ENCODE results near the gene TNIP2.
"Not testable (repeated sequence)": the region's sequence is repeated elsewhere in the genome, so short reads cannot be mapped to it uniquely, and the experiment has no call there.

Gene TNIP2

DNA sequence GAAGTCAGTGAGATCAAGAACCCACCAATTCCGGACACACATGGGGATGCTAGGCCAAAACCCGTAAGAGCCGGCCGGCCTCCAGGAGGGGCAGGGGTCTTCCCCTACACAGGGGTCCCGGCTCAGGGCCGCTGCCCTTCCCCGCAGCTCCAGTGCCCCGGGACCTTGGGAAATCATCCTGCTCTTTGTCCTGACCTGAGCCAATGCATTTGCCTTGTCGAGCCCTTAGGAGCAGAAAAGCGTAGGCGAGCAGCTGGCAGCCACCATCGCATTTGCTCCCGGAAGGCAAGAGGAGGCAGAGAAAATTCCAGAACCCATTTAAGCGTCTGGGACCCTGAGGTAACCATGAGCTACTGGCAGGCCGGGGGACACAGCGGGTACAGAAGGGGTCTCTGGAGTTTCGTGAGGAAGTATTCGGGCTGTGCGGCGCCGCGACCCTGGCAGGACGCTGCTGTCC is 7.4 kb upstream of the TNIP2 start:
- Histone ChIP-seq H3K4me1 (ENCODE audit: control insufficient read depth, insufficient read depth, low read length, unreplicated experiment) (no peaks in the 10 kb centered on the region), H2AFZ (ENCODE audit: low read length, unreplicated experiment) (peak overlapping the region; percentile 98), H3K27ac (ENCODE audit: low read depth, low read length) (no peak overlapping the region), H3K27me3 (ENCODE audit: insufficient read depth, low read length) (no peaks in the 10 kb centered on the region), H3K79me2 (ENCODE audit: control insufficient read depth, insufficient read depth, low read length, unreplicated experiment) (no peaks in the 10 kb centered on the region), H3K4me3 (ENCODE audit: low read depth, low read length) (peak overlapping the region; percentile 81), H3K36me3 (ENCODE audit: insufficient read depth, low read length) (no peaks in the 10 kb centered on the region)

DNA sequence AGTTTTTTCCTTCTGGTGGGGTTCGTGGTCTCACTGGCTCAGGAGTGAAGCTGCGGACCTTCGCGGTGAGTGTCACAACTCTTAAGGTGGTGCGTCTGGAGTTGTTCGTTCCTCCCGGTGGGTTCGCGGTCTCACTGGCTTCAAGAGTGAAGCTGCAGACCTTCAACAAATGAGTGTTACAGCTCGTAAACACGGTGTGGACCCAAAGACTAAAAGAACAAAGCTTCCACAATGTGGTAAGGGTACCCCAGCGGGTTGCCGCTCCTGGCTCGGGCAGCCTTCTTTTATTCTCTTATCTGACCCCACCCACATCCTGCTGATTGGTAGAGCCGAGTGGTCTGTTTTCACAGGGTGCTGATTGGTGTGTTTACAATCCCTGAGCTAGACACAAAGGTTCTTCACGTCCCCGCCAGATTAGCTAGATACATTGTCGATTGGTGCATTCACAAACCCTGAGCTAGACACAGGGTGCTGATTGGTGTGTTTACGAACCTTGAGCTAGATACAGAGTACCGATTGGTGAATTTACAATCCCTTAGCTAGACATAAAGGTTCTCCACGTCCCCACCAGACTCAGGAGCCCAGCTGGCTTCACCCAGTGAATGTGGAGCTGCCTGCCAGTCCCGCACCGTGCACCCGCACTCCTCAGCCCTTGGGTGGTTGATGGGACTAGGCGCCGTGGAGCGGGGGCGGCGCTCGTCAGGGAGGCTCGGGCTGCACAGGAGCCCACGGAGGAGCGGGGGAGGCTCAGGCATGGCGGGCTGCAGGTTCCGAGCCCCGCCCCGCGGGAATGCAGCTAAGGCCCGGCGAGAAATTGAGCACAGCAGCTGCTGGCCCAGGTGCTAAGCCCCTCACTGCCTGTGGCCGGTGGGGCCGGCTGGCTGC is 6.6 kb upstream of the TNIP2 start:
- not testable (repeated sequence) for H3K36me3 ChIP-seq (ENCODE audit: insufficient read depth, low read length); H3K27ac ChIP-seq (ENCODE audit: low read depth, low read length); H3K27me3 ChIP-seq (ENCODE audit: insufficient read depth, low read length); H2AFZ ChIP-seq (ENCODE audit: low read length, unreplicated experiment); H3K79me2 ChIP-seq (ENCODE audit: control insufficient read depth, insufficient read depth, low read length, unreplicated experiment); H3K4me3 ChIP-seq (ENCODE audit: low read depth, low read length); H3K4me1 ChIP-seq (ENCODE audit: control insufficient read depth, insufficient read depth, low read length, unreplicated experiment)

- no peaks in the 10 kb centered on the region for H3K4me1 ChIP-seq (ENCODE audit: control insufficient read depth, insufficient read depth, low read length, unreplicated experiment)
- H3K36me3 ChIP-seq (ENCODE audit: insufficient read depth, low read length) = no peaks in the 10 kb centered on the region
- H3K4me3 ChIP-seq (ENCODE audit: low read depth, low read length) = no peak overlapping the region
- H3K79me2 ChIP-seq (ENCODE audit: control insufficient read depth, insufficient read depth, low read length, unreplicated experiment) = no peaks in the 10 kb centered on the region
- no peak overlapping the region for H2AFZ ChIP-seq (ENCODE audit: low read length, unreplicated experiment)
- H3K27ac ChIP-seq (ENCODE audit: low read depth, low read length) = no peak overlapping the region
- no peaks in the 10 kb centered on the region for H3K27me3 ChIP-seq (ENCODE audit: insufficient read depth, low read length)
These were observed 5.9 kb upstream of the TNIP2 start for GRCh38 chr4:2762048-2762447.

DNA sequence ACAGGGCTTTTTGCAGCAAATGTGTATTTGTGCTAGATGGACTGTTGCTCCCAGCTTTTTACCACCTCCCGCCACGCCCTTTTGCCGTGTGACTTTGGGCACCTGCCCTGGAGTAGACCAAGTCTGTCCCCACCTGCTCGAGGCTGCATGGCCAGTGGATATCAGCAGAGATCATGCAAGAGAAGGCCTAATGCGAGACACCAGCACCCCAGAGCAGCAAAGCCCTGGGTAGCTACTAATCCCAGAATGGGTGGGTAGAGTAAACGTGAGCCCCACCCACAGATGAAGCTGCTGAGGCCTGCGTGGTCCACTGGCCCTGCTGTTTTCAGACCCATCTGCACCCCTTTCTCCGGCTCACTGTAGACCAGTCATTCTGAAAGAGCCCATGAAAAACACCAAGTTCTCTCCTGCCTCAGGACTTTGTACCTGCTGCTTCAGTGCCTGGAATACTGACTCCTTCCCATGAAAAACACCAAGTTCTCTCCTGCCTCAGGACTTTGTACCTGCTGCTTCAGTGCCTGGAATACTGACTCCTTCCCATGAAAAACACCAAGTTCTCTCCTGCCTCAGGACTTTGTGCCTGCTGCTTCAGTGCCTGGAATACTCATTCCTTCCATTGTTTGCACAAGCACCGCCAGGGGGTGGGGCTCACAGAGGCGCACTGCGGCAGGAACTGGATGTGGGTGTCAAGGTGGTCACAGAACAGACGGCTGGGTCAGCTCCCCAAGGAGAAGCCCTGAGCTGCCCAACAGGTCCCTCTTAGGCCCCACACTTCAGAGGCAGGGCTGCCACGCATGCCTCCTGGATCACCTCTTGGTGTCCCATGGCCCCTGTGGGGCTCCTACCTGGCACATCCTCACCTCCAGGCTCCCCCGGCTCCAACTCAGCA is 5.1 kb upstream of the TNIP2 start:
- Histone ChIP-seq H3K4me1 (ENCODE audit: control insufficient read depth, insufficient read depth, low read length, unreplicated experiment) (peaks cover 3% of the 10 kb centered on the region), H3K79me2 (ENCODE audit: control insufficient read depth, insufficient read depth, low read length, unreplicated experiment) (no peaks in the 10 kb centered on the region), H3K4me3 (ENCODE audit: low read depth, low read length) (no peak overlapping the region), H2AFZ (ENCODE audit: low read length, unreplicated experiment) (no peak overlapping the region), H3K27ac (ENCODE audit: low read depth, low read length) (no peak overlapping the region), H3K27me3 (ENCODE audit: insufficient read depth, low read length) (no peaks in the 10 kb centered on the region), H3K36me3 (ENCODE audit: insufficient read depth, low read length) (no peaks in the 10 kb centered on the region)

DNA sequence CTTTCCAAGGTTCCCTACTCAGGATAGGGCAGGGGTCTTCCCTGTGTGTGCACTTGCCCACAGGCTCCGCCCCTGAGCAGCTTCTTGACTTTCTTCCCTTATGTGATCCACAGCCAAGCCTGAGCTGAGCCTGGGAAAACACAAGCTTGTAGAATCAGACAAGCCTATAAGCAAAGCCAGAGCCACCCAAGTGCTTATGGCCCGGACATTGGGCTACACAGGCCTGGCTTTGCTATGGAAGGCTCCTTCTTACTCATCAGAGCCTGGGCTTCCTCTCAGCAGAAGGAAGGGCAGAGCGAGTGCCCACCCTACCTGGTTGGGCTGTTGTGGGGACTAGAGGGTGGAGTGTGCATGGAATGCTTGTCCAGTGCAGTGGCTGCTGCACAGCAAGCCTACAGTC is 1.3 kb upstream of the TNIP2 start:
- Histone ChIP-seq H3K79me2 (ENCODE audit: control insufficient read depth, insufficient read depth, low read length, unreplicated experiment) (peaks cover 22% of the 10 kb centered on the region), H3K27me3 (ENCODE audit: insufficient read depth, low read length) (no peaks in the 10 kb centered on the region), H3K27ac (ENCODE audit: low read depth, low read length) (no peak overlapping the region), H2AFZ (ENCODE audit: low read length, unreplicated experiment) (no peak overlapping the region), H3K36me3 (ENCODE audit: insufficient read depth, low read length) (no peaks in the 10 kb centered on the region), H3K4me3 (ENCODE audit: low read depth, low read length) (no peak overlapping the region), H3K4me1 (ENCODE audit: control insufficient read depth, insufficient read depth, low read length, unreplicated experiment) (peaks cover 12% of the 10 kb centered on the region)

GRCh38 chr4:2756691-2757350 is 685 bp upstream of the TNIP2 start:
- Histone ChIP-seq H3K4me3 (ENCODE audit: low read depth, low read length) (peak overlapping the region; percentile 64), H3K27me3 (ENCODE audit: insufficient read depth, low read length) (no peaks in the 10 kb centered on the region), H3K27ac (ENCODE audit: low read depth, low read length) (no peak overlapping the region), H3K36me3 (ENCODE audit: insufficient read depth, low read length) (no peaks in the 10 kb centered on the region), H3K79me2 (ENCODE audit: control insufficient read depth, insufficient read depth, low read length, unreplicated experiment) (peaks cover 27% of the 10 kb centered on the region), H3K4me1 (ENCODE audit: control insufficient read depth, insufficient read depth, low read length, unreplicated experiment) (peaks cover 12% of the 10 kb centered on the region), H2AFZ (ENCODE audit: low read length, unreplicated experiment) (no peak overlapping the region)

GRCh38 chr4:2754848-2755819 is 1.0 kb downstream of the TNIP2 start:
- H3K79me2 ChIP-seq (ENCODE audit: control insufficient read depth, insufficient read depth, low read length, unreplicated experiment) = peaks cover 37% of the 10 kb centered on the region
- H3K4me1 ChIP-seq (ENCODE audit: control insufficient read depth, insufficient read depth, low read length, unreplicated experiment) = peaks cover 12% of the 10 kb centered on the region
- H3K27me3 ChIP-seq (ENCODE audit: insufficient read depth, low read length) = no peaks in the 10 kb centered on the region
- no peaks in the 10 kb centered on the region for H3K36me3 ChIP-seq (ENCODE audit: insufficient read depth, low read length)
- peak overlapping the region; percentile 75 for H2AFZ ChIP-seq (ENCODE audit: low read length, unreplicated experiment)
- H3K4me3 ChIP-seq (ENCODE audit: low read depth, low read length) = peak overlapping the region; percentile 96
- no peak overlapping the region for H3K27ac ChIP-seq (ENCODE audit: low read depth, low read length)

DNA sequence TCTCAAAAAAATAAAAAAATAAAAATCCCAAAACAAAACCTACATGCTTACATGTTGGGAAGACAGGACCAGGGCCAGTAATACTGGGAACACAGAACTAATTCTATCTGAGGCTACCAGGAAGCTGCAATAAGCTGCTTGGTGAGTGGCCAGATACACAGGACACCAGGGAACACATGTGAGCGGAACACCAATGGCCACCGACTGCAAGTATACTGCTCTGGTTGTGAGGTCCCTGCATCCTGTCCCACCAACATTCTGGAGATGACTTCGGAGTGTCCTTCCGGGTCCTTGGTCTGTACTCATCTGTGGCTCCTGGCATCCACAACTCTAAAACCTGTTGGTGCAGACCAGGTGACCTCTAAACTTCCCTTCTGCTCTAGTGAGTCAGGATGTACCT is 2.7 kb downstream of the TNIP2 start:
- Histone ChIP-seq H3K36me3 (ENCODE audit: insufficient read depth, low read length) (no peaks in the 10 kb centered on the region), H3K4me3 (ENCODE audit: low read depth, low read length) (no peak overlapping the region), H3K27me3 (ENCODE audit: insufficient read depth, low read length) (no peaks in the 10 kb centered on the region), H3K27ac (ENCODE audit: low read depth, low read length) (no peak overlapping the region), H3K4me1 (ENCODE audit: control insufficient read depth, insufficient read depth, low read length, unreplicated experiment) (peaks cover 12% of the 10 kb centered on the region), H3K79me2 (ENCODE audit: control insufficient read depth, insufficient read depth, low read length, unreplicated experiment) (peaks cover 37% of the 10 kb centered on the region), H2AFZ (ENCODE audit: low read length, unreplicated experiment) (no peak overlapping the region)

DNA sequence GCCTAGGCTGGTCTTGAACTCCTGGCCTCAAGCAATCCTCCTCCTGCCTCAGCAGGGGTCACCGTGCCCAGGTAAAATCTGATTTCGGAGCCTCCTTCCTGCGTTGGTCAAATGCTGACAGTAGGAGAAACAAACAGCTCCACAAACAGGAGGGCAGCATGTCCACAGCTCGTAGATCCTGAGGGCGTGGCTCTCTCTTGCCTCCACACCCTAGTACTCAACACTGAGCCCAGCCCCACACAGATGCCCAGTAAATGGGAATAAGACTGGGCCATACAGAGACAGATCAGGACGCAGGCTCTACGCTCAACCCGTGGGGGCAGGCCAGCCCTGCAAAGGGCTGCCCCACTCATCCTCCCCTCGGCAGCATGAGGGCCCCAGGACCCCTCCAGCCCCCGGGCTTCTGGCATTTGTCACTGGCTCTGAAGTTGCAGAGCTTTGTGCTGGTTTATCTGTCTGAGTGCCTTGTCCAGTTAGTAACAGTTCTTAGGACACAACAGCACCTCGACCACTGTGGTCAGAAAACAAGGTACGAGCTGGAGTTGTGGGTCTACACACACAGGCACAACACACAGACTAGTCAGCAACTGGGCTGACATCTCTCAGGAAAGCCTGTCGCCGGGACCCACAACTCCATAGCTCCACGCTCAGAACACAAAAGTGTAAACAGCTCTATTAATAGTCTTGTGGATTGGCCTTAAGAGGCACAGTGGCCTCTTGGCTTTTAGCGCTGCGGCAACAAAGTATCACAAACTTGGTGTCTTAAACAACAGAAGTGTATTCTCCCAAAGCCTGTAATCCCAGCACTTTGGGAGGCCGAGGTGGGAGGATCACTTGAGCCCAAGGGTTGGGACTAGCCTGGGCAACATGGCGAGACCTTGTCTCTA is 5.2 kb downstream of the TNIP2 start:
- Histone ChIP-seq H3K4me1 (ENCODE audit: control insufficient read depth, insufficient read depth, low read length, unreplicated experiment) (peaks cover 25% of the 10 kb centered on the region), H3K4me3 (ENCODE audit: low read depth, low read length) (no peak overlapping the region), H3K36me3 (ENCODE audit: insufficient read depth, low read length) (no peaks in the 10 kb centered on the region), H3K79me2 (ENCODE audit: control insufficient read depth, insufficient read depth, low read length, unreplicated experiment) (peaks cover 37% of the 10 kb centered on the region), H3K27me3 (ENCODE audit: insufficient read depth, low read length) (no peaks in the 10 kb centered on the region), H3K27ac (ENCODE audit: low read depth, low read length) (no peak overlapping the region), H2AFZ (ENCODE audit: low read length, unreplicated experiment) (no peak overlapping the region)

All from ACC112 (cell line).